CD4-positive, alpha-beta memory T cell (primary cell): ENCODE data around the gene KLF6. TPM values are rescaled to one million over a fixed set of nuclear protein-coding genes. Genes with fewer than 3 reads are reported as not detected.

ENCODE experiments used
- CTCF ChIA-PET: fragments of 350-600 bp; sonication (Branson Sonifier 250); formaldehyde crosslinking; loops from one replicate; lab custom pipeline; 2021; ENCODE audit warnings: inconsistent platforms; ENCODE audit not compliant: partially characterized antibody; lab: Charles Lee
- POLR2A ChIA-PET: fragments of 350-600 bp; sonication (Branson Sonifier 250); formaldehyde crosslinking; loops from one replicate; lab custom pipeline; 2021; ENCODE audit not compliant: partially characterized antibody; lab: Charles Lee
- DNase-seq, 5 donors: peaks; one replicate each; pipeline versions ENCODE4 v3.0.0 to v3.0.0-alpha.2; 2020 to 2022; ENCODE audit warnings: mixed read lengths in 1 of 5
- H3K27ac ChIP-seq: one replicate; pipeline ENCODE4 v1.7.0; 2013; ENCODE audit warnings: low read depth, low read length
- H3K27me3 ChIP-seq: 2 replicates; pipeline ENCODE4 v1.7.0; 2013; ENCODE audit warnings: mild to moderate bottlenecking, low read length, moderate library complexity; ENCODE audit not compliant: insufficient read depth
- H3K36me3 ChIP-seq: 2 replicates; pipeline ENCODE4 v1.7.0; 2013; ENCODE audit warnings: mild to moderate bottlenecking, low read length, moderate library complexity; ENCODE audit not compliant: insufficient read depth
- H3K4me1 ChIP-seq: 2 replicates; pipeline ENCODE4 v1.7.0; 2013; ENCODE audit warnings: mild to moderate bottlenecking, low read length, moderate library complexity; ENCODE audit not compliant: insufficient read depth
- H3K4me3 ChIP-seq, 2 donors: one replicate each; pipeline ENCODE4 v1.7.0; 2013; ENCODE audit warnings: low read length in 2 of 2, mild to moderate bottlenecking in 1 of 2
- H3K9me3 ChIP-seq, 2 donors: one replicate each; pipeline ENCODE4 v1.7.0; 2013; ENCODE audit warnings: low read length in 2 of 2, control low read depth in 1 of 2; ENCODE audit not compliant: control insufficient read depth in 1 of 2
- H3K27ac Mint-ChIP-seq, 7 donors: one replicate each; pipeline ENCODE4 v1.8.0; 2020 to 2021; ENCODE audit warnings: mixed read lengths in 7 of 7, mild to moderate bottlenecking in 6 of 7, inconsistent platforms in 3 of 7, moderate library complexity in 3 of 7
- H3K27me3 Mint-ChIP-seq, 2 donors: one replicate each; pipeline ENCODE4 v1.8.0; 2020 to 2021; ENCODE audit warnings: mixed read lengths in 2 of 2
- H3K36me3 Mint-ChIP-seq, 2 donors: one replicate each; pipeline ENCODE4 v1.8.0; 2020 to 2021; ENCODE audit warnings: mixed read lengths in 2 of 2, inconsistent platforms in 1 of 2, mild to moderate bottlenecking in 1 of 2
- H3K4me1 Mint-ChIP-seq, 4 donors: one replicate each; pipeline ENCODE4 v1.8.0; 2020 to 2021; ENCODE audit warnings: mixed read lengths in 4 of 4, mild to moderate bottlenecking in 1 of 4
- H3K4me3 Mint-ChIP-seq, 8 donors: one replicate each; pipeline ENCODE4 v1.8.0; 2020 to 2021; ENCODE audit warnings: mixed read lengths in 8 of 8, mild to moderate bottlenecking in 7 of 8, moderate library complexity in 6 of 8, inconsistent platforms in 3 of 8
- H3K9me3 Mint-ChIP-seq, 8 donors: one replicate each; pipeline ENCODE4 v1.8.0; 2020 to 2021; ENCODE audit warnings: mixed read lengths in 8 of 8, mild to moderate bottlenecking in 5 of 8, inconsistent platforms in 3 of 8, moderate library complexity in 1 of 8
- intact Hi-C: fragments of 100-400 bp; cut with micrococcal nuclease; formaldehyde crosslinking; loops from one replicate; pipeline ENCODE4 v1.15.1; 2023
- polyA plus RNA-seq, 2 donors: library from polyadenylated mRNA; unstranded; fragments of 300-500 nt; fragmentation: Illumina TruSeq; gene quantifications; one replicate each; pipeline ENCODE4 v1.2.3, GENCODE V29; 2021
- total RNA-seq, 2 experiments: library from RNA; stranded (reverse); gene quantifications; one replicate each; pipeline ENCODE4 v1.2.3, GENCODE V29; 2021

KLF6 gene
- total and polyA plus RNA-seq, 4 experiments from 2014 or later: 291 to 865 (median 562) TPM

GRCh38 chr10:3778692-3779157, 6.3 kb downstream of the KLF6 start:
- ChIA-PET CTCF (interaction anchor here (0.8 to 1.9 kb wide), 7 partner anchors 13 to 878 kb away, joined by 3 to 10 read pairs (median 4); no protein-coding TSS in a partner anchor), POLR2A (interaction anchor here (0.8 to 7.4 kb wide), 26 partner anchors 8 to 878 kb away, joined by 3 to 186 read pairs (median 6); no protein-coding TSS in a partner anchor)
- intact Hi-C loops: loop anchor here (5.0 kb wide), 1 partner anchor 34 kb away; no protein-coding TSS in a partner anchor
- Histone ChIP-seq H3K4me3 (peak overlapping the region in 1 of 2 donors; percentile 95), H3K27me3 (no peaks in the 10 kb centered on the region), H3K27ac (peak overlapping the region; percentile 97), H3K36me3 (peaks cover 59% of the 10 kb centered on the region), H3K4me1 (peaks cover 77% of the 10 kb centered on the region), H3K9me3 (no peaks in the 10 kb centered on the region)
- no peaks in the 10 kb centered on the region for H3K27me3 Mint-ChIP-seq
- H3K4me3 Mint-ChIP-seq: peak overlapping the region; percentile 93 to 99 (median 98)
- DNase-seq: peak in 2 of 5 donors; percentile 18 to 23
- peaks cover 81 to 94% of the 10 kb centered on the region in 2 donors for H3K36me3 Mint-ChIP-seq
- H3K4me1 Mint-ChIP-seq: peaks cover 51 to 98% (median 69%) of the 10 kb centered on the region in 4 donors
- peaks cover 0 to 38% (median under 1%) of the 10 kb centered on the region in 8 donors for H3K9me3 Mint-ChIP-seq
- H3K27ac Mint-ChIP-seq: peak overlapping the region; percentile 83 to 100 (median 99)

- Histone ChIP-seq H3K9me3 (no peaks in the 10 kb centered on the region), H3K4me1 (peaks cover 81% of the 10 kb centered on the region), H3K4me3 (peak overlapping the region in 1 of 2 donors; percentile 95), H3K27me3 (no peaks in the 10 kb centered on the region), H3K27ac (peak overlapping the region; percentile 97), H3K36me3 (peaks cover 59% of the 10 kb centered on the region)
- CTCF ChIA-PET: interaction anchor here (0.6 to 1.9 kb wide), 9 partner anchors 13 to 879 kb away, joined by 3 to 10 read pairs (median 5); no protein-coding TSS in a partner anchor
- H3K27ac Mint-ChIP-seq: peak overlapping the region; percentile 83 to 100 (median 99)
- peaks cover 51 to 95% (median 69%) of the 10 kb centered on the region in 4 donors for H3K4me1 Mint-ChIP-seq
- POLR2A ChIA-PET: interaction anchor here (0.6 to 7.4 kb wide), 31 partner anchors 6 to 879 kb away, joined by 3 to 186 read pairs (median 6); partner anchors contain the start of gene KLF6
- intact Hi-C loops: loop anchor here (1.0 to 5.0 kb wide), 2 partner anchors 20 to 34 kb away; no protein-coding TSS in a partner anchor
- H3K4me3 Mint-ChIP-seq: peak overlapping the region; percentile 3 to 99 (median 98)
- no peaks in the 10 kb centered on the region for H3K27me3 Mint-ChIP-seq
- H3K9me3 Mint-ChIP-seq: peaks cover 0 to 34% (median 0%) of the 10 kb centered on the region in 8 donors
- peak in 1 of 5 donors; percentile 21 for DNase-seq
- peaks cover 75 to 91% of the 10 kb centered on the region in 2 donors for H3K36me3 Mint-ChIP-seq
These were observed 6.9 kb downstream of the KLF6 start for GRCh38 chr10:3777981-3778691.

- Histone ChIP-seq H3K4me3 (peak overlapping the region in 1 of 2 donors; percentile 6), H3K27ac (peak overlapping the region; percentile 48), H3K36me3 (peaks cover 59% of the 10 kb centered on the region), H3K9me3 (no peaks in the 10 kb centered on the region), H3K27me3 (no peaks in the 10 kb centered on the region), H3K4me1 (peaks cover 81% of the 10 kb centered on the region)
- peak; percentile 75 to 87 (median 81) for DNase-seq
- CTCF ChIA-PET: interaction anchor here (0.6 to 1.9 kb wide), 6 partner anchors 12 to 880 kb away, joined by 3 to 10 read pairs (median 4); no protein-coding TSS in a partner anchor
- Mint-ChIP-seq H3K27ac (peak overlapping the region; percentile 63 to 100 (median 97)), H3K4me1 (peaks cover 51 to 84% (median 68%) of the 10 kb centered on the region in 4 donors), H3K27me3 (no peaks in the 10 kb centered on the region), H3K9me3 (peaks cover 0 to 34% (median 0%) of the 10 kb centered on the region in 8 donors), H3K4me3 (peak overlapping the region; percentile 22 to 97 (median 70)), H3K36me3 (peaks cover 64 to 80% of the 10 kb centered on the region in 2 donors)
- POLR2A ChIA-PET: interaction anchor here (0.6 to 7.4 kb wide), 33 partner anchors 7 to 880 kb away, joined by 3 to 186 read pairs (median 5); partner anchors contain the start of gene KLF6
- intact Hi-C loops: loop anchor here (1.0 to 5.0 kb wide), 2 partner anchors 19 to 35 kb away; no protein-coding TSS in a partner anchor
These were observed 8.0 kb downstream of the KLF6 start for GRCh38 chr10:3776796-3777571.

- H3K4me1 Mint-ChIP-seq: peaks cover 51 to 73% (median 62%) of the 10 kb centered on the region in 4 donors
- H3K27me3 Mint-ChIP-seq: no peaks in the 10 kb centered on the region
- Histone ChIP-seq H3K9me3 (no peaks in the 10 kb centered on the region), H3K4me3 (no peak overlapping the region), H3K27me3 (no peaks in the 10 kb centered on the region), H3K36me3 (peaks cover 48% of the 10 kb centered on the region), H3K4me1 (peaks cover 76% of the 10 kb centered on the region), H3K27ac (peak overlapping the region; percentile 48)
- intact Hi-C loops: loop anchor here (5.0 kb wide), 1 partner anchor 36 kb away; no protein-coding TSS in a partner anchor
- DNase-seq: peak in 3 of 5 donors; percentile 41 to 76 (median 49)
- ChIA-PET POLR2A (interaction anchor here (0.7 to 7.4 kb wide), 34 partner anchors 8 to 352 kb away, joined by 3 to 186 read pairs (median 4); partner anchors contain the start of gene KLF6), CTCF (interaction anchor here (0.6 to 2.6 kb wide), 7 partner anchors 11 to 705 kb away, joined by 3 to 14 read pairs (median 3); no protein-coding TSS in a partner anchor)
- peak overlapping the region; percentile 87 to 99 (median 96) for H3K27ac Mint-ChIP-seq
- H3K4me3 Mint-ChIP-seq: peak overlapping the region in 7 of 8 donors; percentile 54 to 97 (median 70)
- peaks cover 53 to 69% of the 10 kb centered on the region in 2 donors for H3K36me3 Mint-ChIP-seq
- H3K9me3 Mint-ChIP-seq: peaks cover 0 to 31% (median 0%) of the 10 kb centered on the region in 8 donors
These were observed 9.1 kb downstream of the KLF6 start for GRCh38 chr10:3775696-3776551.

- H3K4me1 ChIP-seq: peaks cover 68% of the 10 kb centered on the region
- no peaks in the 10 kb centered on the region for H3K27me3 Mint-ChIP-seq
These were observed 10.0 kb downstream of the KLF6 start for GRCh38 chr10:3774814-3775695.

More at GRCh38 chr10:3774814-3775695, 10.0 kb downstream of the KLF6 start:
- H3K4me3 ChIP-seq: no peak overlapping the region
- Mint-ChIP-seq H3K4me3 (peak overlapping the region in 7 of 8 donors; percentile 54 to 97 (median 62)), H3K27ac (peak overlapping the region; percentile 87 to 99 (median 96)), H3K4me1 (peaks cover 47 to 65% (median 56%) of the 10 kb centered on the region in 4 donors), H3K36me3 (peaks cover 45 to 60% of the 10 kb centered on the region in 2 donors), H3K9me3 (peaks cover 0 to 31% (median 0%) of the 10 kb centered on the region in 8 donors)
- H3K27ac ChIP-seq: peak overlapping the region; percentile 48
- peaks cover 40% of the 10 kb centered on the region for H3K36me3 ChIP-seq
- CTCF ChIA-PET: interaction anchor here (0.6 to 2.6 kb wide), 7 partner anchors 10 to 535 kb away, joined by 3 to 14 read pairs (median 3); no protein-coding TSS in a partner anchor
- POLR2A ChIA-PET: interaction anchor here (0.7 to 7.4 kb wide), 30 partner anchors 9 to 319 kb away, joined by 3 to 186 read pairs (median 4); partner anchors contain the start of gene KLF6
- DNase-seq: peak in 2 of 5 donors; percentile 37 to 38
- intact Hi-C loops: loop anchor here (1.0 to 5.0 kb wide), 2 partner anchors 10 to 37 kb away; no protein-coding TSS in a partner anchor
- no peaks in the 10 kb centered on the region for H3K27me3 ChIP-seq
- no peaks in the 10 kb centered on the region for H3K9me3 ChIP-seq
